K562 (cell line): ENCODE measurements around the gene KRT5. TPM values are rescaled to one million over a fixed set of nuclear protein-coding genes. Genes with fewer than 3 reads are reported as not detected.

Source experiments
- ATAC-seq: fragments of 200-7000 bp; cut with Tn5 transposase; 3 replicates; pipeline ENCODE4 v1.9.1; 2020; ENCODE audit warnings: moderate library complexity
- BruUV-seq: library from RNA; stranded (reverse); fragments of 400-500 nt; replicated peaks from 2 replicates; lab custom pipeline; 2021; lab: Mats Ljungman, UMichigan
- CTCF ChIA-PET: fragments of 300-600 bp; formaldehyde crosslinking; extraction: SDS; loops from one replicate; lab custom pipeline; 2021; ENCODE audit warnings: low intra/inter-chr PET ratio; lab: Yijun Ruan, JAX
- POLR2A ChIA-PET: fragments of 300-600, 350-650 bp; sonication (Branson Sonifier 250); formaldehyde crosslinking; extraction: SDS; loops from one replicate; lab custom pipeline; 2021; ENCODE audit warnings: antibody characterized with exemption, inconsistent platforms; lab: Yijun Ruan, JAX
- DNase-seq, 4 experiments: peaks; one replicate each; pipeline versions ENCODE4 v3.0.0 to v3.0.0-alpha.2; 2011 to 2018; ENCODE audit warnings: low spot score in 3 of 4, mixed read lengths in 3 of 4; ENCODE audit errors: extremely low read depth in 1 of 4
- FAIRE-seq: peaks from 2 replicates; lab custom pipeline; 2011; peaks lifted over from hg19 to GRCh38; lab: Jason Lieb, UNC
- H2AFZ ChIP-seq: 2 replicates; pipeline ENCODE4 v1.6.0; 2011; ENCODE audit warnings: low read depth, low read length, control low read depth, inconsistent platforms
- H3K27ac ChIP-seq: fragments of 200-600 bp; 3 replicates; pipeline ENCODE4 v1.8.0; 2011; ENCODE audit warnings: low read depth, mild to moderate bottlenecking, control low read depth, inconsistent platforms, low read length, moderate library complexity, mixed read lengths; ENCODE audit errors: extremely low read depth
- H3K27me3 ChIP-seq, 2 experiments: fragments of 300-600 bp in 1 of 2; 2 replicates in 1 of 2; 3 replicates in 1 of 2; pipeline versions ENCODE4 v1.6.0 to v1.8.0; 2011; ENCODE audit warnings: inconsistent platforms in 2 of 2, low read length in 2 of 2, mild to moderate bottlenecking in 1 of 2, mixed read lengths in 1 of 2, moderate library complexity in 1 of 2; ENCODE audit not compliant: control insufficient read depth in 2 of 2, insufficient read depth in 2 of 2
- H3K36me3 ChIP-seq: fragments of 300-600 bp; 3 replicates; pipeline ENCODE4 v1.8.0; 2011; ENCODE audit warnings: mild to moderate bottlenecking, low read length, inconsistent platforms; ENCODE audit not compliant: control insufficient read depth, insufficient read depth
- H3K4me1 ChIP-seq, 2 experiments: fragments of 200-600 bp in 1 of 2; replicated peaks in 1 of 2; 2 replicates in 1 of 2; 3 replicates in 1 of 2; pipeline versions ENCODE4 v1.5.1 to v1.8.0; 2011; ENCODE audit warnings: inconsistent platforms in 2 of 2, low read length in 2 of 2, mild to moderate bottlenecking in 1 of 2, mixed read lengths in 1 of 2, moderate library complexity in 1 of 2; ENCODE audit not compliant: control insufficient read depth in 2 of 2, insufficient read depth in 2 of 2
- H3K4me2 ChIP-seq: 2 replicates; pipeline ENCODE4 v1.6.1; 2011; ENCODE audit warnings: low read length, control low read depth, inconsistent platforms, mixed read lengths; ENCODE audit not compliant: insufficient read depth
- H3K4me3 ChIP-seq: fragments of 200-600 bp; sonication (generic), shearing (Covaris generic); 2 replicates; pipeline ENCODE4 v1.5.1; 2016; ENCODE audit warnings: control low read depth, inconsistent platforms
- H3K79me2 ChIP-seq: fragments of 200-600 bp; 3 replicates; pipeline ENCODE4 v1.8.0; 2011; ENCODE audit warnings: low read length, inconsistent platforms; ENCODE audit not compliant: control insufficient read depth, insufficient read depth
- H3K9ac ChIP-seq, 2 experiments: 2 replicates each; pipeline versions ENCODE4 v1.6.0 to v1.6.1; 2011; ENCODE audit warnings: low read depth in 2 of 2, low read length in 2 of 2, control low read depth in 1 of 2, inconsistent platforms in 1 of 2, mild to moderate bottlenecking in 1 of 2, mixed read lengths in 1 of 2; ENCODE audit not compliant: insufficient read depth in 1 of 2
- H3K9me1 ChIP-seq: one replicate; pipeline ENCODE4 v1.6.0; 2011; ENCODE audit warnings: inconsistent platforms, mild to moderate bottlenecking, low read length, moderate library complexity; ENCODE audit not compliant: control insufficient read depth, insufficient read depth
- H3K9me3 ChIP-seq: replicated peaks from 2 replicates; pipeline ENCODE4 v1.5.1; 2011; ENCODE audit warnings: low read depth, low read length, inconsistent platforms; ENCODE audit not compliant: control insufficient read depth, insufficient read depth
- H4K20me1 ChIP-seq: replicated peaks from 2 replicates; pipeline ENCODE4 v1.6.1; 2011; ENCODE audit warnings: low read length, inconsistent platforms, mixed read lengths; ENCODE audit not compliant: control insufficient read depth, insufficient read depth
- KLF13 ChIP-seq: fragments of 450-650 bp; IDR thresholded peaks from 2 replicates; pipeline ENCODE4 v1.6.1; 2016; ENCODE audit warnings: missing genetic modification characterization, low read depth, mild to moderate bottlenecking, missing compliant biosample characterization, moderate library complexity, borderline replicate concordance
- NR2F6 ChIP-seq: fragments of 450-650 bp; formaldehyde crosslinking; IDR thresholded peaks from 2 replicates; pipeline ENCODE4 v1.4.0; 2020; ENCODE audit warnings: mild to moderate bottlenecking
- RFX5 ChIP-seq: IDR thresholded peaks from 2 replicates; pipeline ENCODE4 v1.6.1; 2011; ENCODE audit warnings: low read depth, mild to moderate bottlenecking, improper control_type of control experiment, low read length
- XRCC3 ChIP-seq: fragments of 450-650 bp; IDR thresholded peaks from 2 replicates; pipeline ENCODE4 v1.6.1; 2017; ENCODE audit warnings: mild to moderate bottlenecking, moderate library complexity
- ZNF277 ChIP-seq: fragments of 250-450 bp; sonication (Bioruptor Pico); IDR thresholded peaks from 2 replicates; pipeline ENCODE4 v1.8.0; 2022; ENCODE audit warnings: inconsistent platforms, mild to moderate bottlenecking, moderate library complexity, borderline replicate concordance
- ZNF384 ChIP-seq: IDR thresholded peaks from 2 replicates; pipeline ENCODE4 v1.6.1; 2012; ENCODE audit warnings: low read depth, low read length, improper control_type of control experiment
- ZNF436 ChIP-seq: fragments of 250-450, 450-650 bp; sonication (Bioruptor Pico); formaldehyde crosslinking; IDR thresholded peaks from 2 replicates; pipeline ENCODE4 v1.7.0; 2020; ENCODE audit warnings: mild to moderate bottlenecking
- WGBS: fragments of 100-300 bp; shearing (Covaris generic); methylation state at CpG from one replicate; pipeline ENCODE4 v1.1.6; 2016; ENCODE audit warnings: low coverage, mixed read lengths; ENCODE audit not compliant: insufficient coverage; ENCODE audit errors: missing lambda C conversion rate; 5-methylcytosine and 5-hydroxymethylcytosine counted together
- in situ Hi-C: fragments of 300-500 bp; cut with MboI; formaldehyde crosslinking; loops from 4 replicates; pipeline ENCODE4 v1.15.0; 2018; ENCODE audit warnings: inconsistent platforms, mixed read lengths
- intact Hi-C: fragments of 100-400 bp; cut with micrococcal nuclease; formaldehyde crosslinking; loops from 2 replicates; pipeline ENCODE4 v1.14.2; 2022
- polyA plus RNA-seq, 8 experiments: library from polyadenylated mRNA; depleted of rRNA in 4 of 8; stranded (reverse) in 5 of 8; unstranded in 3 of 8; fragments of >200 nt; fragmentation: Nextera tagmentation in 2 of 8; fragmentation: Illumina TruSeq in 1 of 8; extraction: Ambion mirVana in 2 of 8; extraction: Trizol in 1 of 8; gene quantifications; 2 replicates each; pipeline versions ENCODE4 v1.2.1 to v1.2.3, GENCODE V29; 2011 to 2014; ENCODE audit warnings: inconsistent platforms in 1 of 8, missing spikeins in 1 of 8
- total RNA-seq, 7 experiments: library from RNA; depleted of rRNA in 6 of 7; stranded (reverse); fragments of >200 nt in 6 of 7; fragmentation: Illumina TruSeq in 2 of 7; extraction: Trizol in 2 of 7; gene quantifications; 2 replicates each; pipeline versions ENCODE4 v1.2.1 to v1.2.3, GENCODE V29; 2011 to 2021; ENCODE audit warnings: low replicate concordance in 1 of 7

The KRT5 gene
- total and polyA plus RNA-seq, 9 of the 15 experiments (the other 6 are each of a cell fraction or from before 2014, with no cell fraction given): 0.32 TPM; not detected in 8

GRCh38 chr12:52527121-52527800 is 7.1 kb upstream of the KRT5 start:
- Histone ChIP-seq H3K79me2 (no peaks in the 10 kb centered on the region), H3K27ac (no peak overlapping the region), H2AFZ (no peak overlapping the region), H3K4me2 (no peak overlapping the region), H3K9me1 (no peaks in the 10 kb centered on the region), H4K20me1 (peaks cover 5% of the 10 kb centered on the region; the same call in 1 of the 2 replicates), H3K4me1 (no peaks in the 10 kb centered on the region), H3K9me3 (no peaks in the 10 kb centered on the region), H3K4me3 (no peak overlapping the region)
- in situ Hi-C loops: no loop called here
- ATAC-seq: no peak
- POLR2A ChIA-PET: no interaction called here
- TF ChIP-seq NR2F6 (no peak), ZNF384 (no peak), ZNF277 (CRISPR knock-in tag) (no peak), RFX5 (no peak), KLF13 (tag) (no peak), XRCC3 (no peak), ZNF436 (no peak)
- TF ChIP-seq, all 486 proteins: peak for 0
- 0% methylated on average over 4 of the region's 4 CpGs for WGBS
- Histone ChIP-seq H3K9ac (no peak overlapping the region), H3K27me3 (peaks cover 5 to 51% of the 10 kb centered on the region in 2 experiments; a peak in 4 of 5 replicates), H3K36me3 (no peaks in the 10 kb centered on the region)
- DNase-seq (no peak), FAIRE-seq (no peak)
- BruUV-seq: no TSS peak
- intact Hi-C loops: no loop called here
- CTCF ChIA-PET: no interaction called here
